Activated CD4-positive, alpha-beta T cell treated with anti-CD3 and anti-CD28 coated beads, Interleukin-2, amount 10 ng/mL, durations not matched to agents 7 days and 5 days (primary cell): Measurements from ENCODE around the gene ENO3. TPM values are rescaled to one million over a fixed set of nuclear protein-coding genes. Genes with fewer than 3 reads are reported as not detected.
A peak's percentile ranks its signal among the peaks of the same experiment; 100 is the strongest.

ENCODE experiments used
- CTCF ChIA-PET: fragments of 350-600 bp; sonication (Branson Sonifier 250); formaldehyde crosslinking; loops from one replicate; lab custom pipeline; 2021; ENCODE audit warnings: antibody characterized with exemption; lab: Charles Lee
- POLR2A ChIA-PET: fragments of 350-600 bp; sonication (Branson Sonifier 250); formaldehyde crosslinking; loops from one replicate; lab custom pipeline; 2021; ENCODE audit warnings: antibody characterized with exemption; lab: Charles Lee
- DNase-seq: peaks from one replicate; pipeline ENCODE4 v3.0.0-alpha.2; 2020
- H3K27ac Mint-ChIP-seq: one replicate; pipeline ENCODE4 v1.8.0; 2021; ENCODE audit warnings: mild to moderate bottlenecking, moderate library complexity, mixed read lengths
- H3K27me3 Mint-ChIP-seq: one replicate; pipeline ENCODE4 v1.8.0; 2021; ENCODE audit warnings: mixed read lengths
- H3K36me3 Mint-ChIP-seq: one replicate; pipeline ENCODE4 v1.8.0; 2021; ENCODE audit warnings: low read depth, mixed read lengths
- H3K4me1 Mint-ChIP-seq: one replicate; pipeline ENCODE4 v1.8.0; 2021; ENCODE audit warnings: mixed read lengths
- H3K4me3 Mint-ChIP-seq: one replicate; pipeline ENCODE4 v1.8.0; 2021; ENCODE audit warnings: mild to moderate bottlenecking, moderate library complexity, mixed read lengths
- H3K9me3 Mint-ChIP-seq: one replicate; pipeline ENCODE4 v1.8.0; 2021; ENCODE audit warnings: mixed read lengths
- total RNA-seq, 2 experiments: library from RNA; stranded (reverse); gene quantifications; one replicate each; pipeline ENCODE4 v1.2.3, GENCODE V29; 2021

ENO3 gene
- total RNA-seq, 2 experiments from 2014 or later: 44.9 to 54.8 TPM

DNA sequence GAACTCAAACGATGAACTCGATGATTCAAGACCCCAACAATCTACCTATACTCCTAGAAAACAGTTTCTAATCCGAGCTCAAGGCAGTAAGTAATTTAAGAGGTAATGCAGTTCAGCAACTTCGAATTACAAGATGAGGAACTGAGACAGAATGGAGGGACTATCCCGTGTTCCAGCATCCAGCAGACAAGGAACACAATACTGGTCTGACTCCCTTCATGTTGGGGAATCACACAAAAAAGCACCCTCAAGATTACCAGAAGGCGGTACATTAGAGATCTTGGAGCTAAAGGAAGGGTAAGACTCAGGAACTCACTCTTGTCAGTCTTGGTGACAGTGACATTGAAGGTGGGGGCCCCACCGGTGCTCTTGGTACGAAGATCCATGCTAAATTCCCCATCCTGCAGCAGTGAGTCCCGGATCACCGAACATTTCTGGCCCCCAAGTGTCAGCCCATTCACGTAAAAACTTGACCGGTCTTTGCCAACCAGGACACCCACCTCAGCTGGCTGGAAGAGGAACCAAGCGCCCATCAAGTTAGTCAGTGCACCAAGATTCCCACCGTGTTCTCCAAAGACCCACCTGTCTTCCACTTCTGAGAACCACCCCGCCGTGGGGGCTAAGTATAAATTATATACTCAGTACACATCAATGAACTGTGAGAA, 4.5 kb upstream of the ENO3 start:
- DNase-seq: no peak
- Mint-ChIP-seq H3K36me3 (peaks cover 58% of the 10 kb centered on the region), H3K9me3 (no peaks in the 10 kb centered on the region), H3K4me3 (peak overlapping the region; percentile 92), H3K27me3 (no peaks in the 10 kb centered on the region), H3K27ac (peak overlapping the region; percentile 99), H3K4me1 (peaks cover 52% of the 10 kb centered on the region)
- POLR2A ChIA-PET: interaction anchor here (1.0 to 6.2 kb wide), 2 partner anchors 15 to 21 kb away, joined by 3 to 44 read pairs; partner anchors contain the start of gene SPAG7
- CTCF ChIA-PET: interaction anchor here (0.6 kb wide), 1 partner anchor 21 kb away, joined by 3 read pairs; the partner anchor contains the start of gene SPAG7

GRCh38 chr17:4947010-4947410, 3.9 kb upstream of the ENO3 start:
- Mint-ChIP-seq H3K4me3 (peak overlapping the region; percentile 92), H3K4me1 (peaks cover 52% of the 10 kb centered on the region), H3K27me3 (no peaks in the 10 kb centered on the region), H3K27ac (peak overlapping the region; percentile 99), H3K36me3 (peaks cover 52% of the 10 kb centered on the region), H3K9me3 (no peaks in the 10 kb centered on the region)
- ChIA-PET CTCF (interaction anchor here (0.6 kb wide), 2 partner anchors 9 to 20 kb away, joined by 3 read pairs; partner anchors contain the start of gene SPAG7), POLR2A (interaction anchor here (1.0 to 6.2 kb wide), 2 partner anchors 15 to 21 kb away, joined by 3 to 44 read pairs; partner anchors contain the start of gene SPAG7)
- no peak for DNase-seq

GRCh38 chr17:4947411-4948165, 3.3 kb upstream of the ENO3 start:
- peak; percentile 78 for DNase-seq
- Mint-ChIP-seq H3K9me3 (no peaks in the 10 kb centered on the region), H3K36me3 (peaks cover 47% of the 10 kb centered on the region), H3K4me1 (peaks cover 47% of the 10 kb centered on the region), H3K27ac (peak overlapping the region; percentile 99), H3K4me3 (peak overlapping the region; percentile 92), H3K27me3 (no peaks in the 10 kb centered on the region)
- POLR2A ChIA-PET: interaction anchor here (1.0 to 6.2 kb wide), 2 partner anchors 14 to 20 kb away, joined by 3 to 44 read pairs; partner anchors contain the start of gene SPAG7
- CTCF ChIA-PET: interaction anchor here (0.6 to 0.8 kb wide), 2 partner anchors 9 to 20 kb away, joined by 3 read pairs; partner anchors contain the start of gene SPAG7

GRCh38 chr17:4948166-4948930, 2.6 kb upstream of the ENO3 start, which contains the start of gene PFN1:
Gene PFN1, minus strand, starts transcription at chr17:4948530. Its CDS starts 136 bp downstream, at chr17:4948394.
- DNase-seq: peak; percentile 94
- Mint-ChIP-seq H3K27ac (peak within 1 kb of the TSS; percentile 99), H3K4me3 (peak within 1 kb of the TSS; percentile 92), H3K36me3 (peaks cover 41% of the 10 kb centered on the region), H3K9me3 (no peaks in the 10 kb centered on the region), H3K4me1 (peaks cover 39% of the 10 kb centered on the region), H3K27me3 (no peaks in the 10 kb centered on the region)
- ChIA-PET CTCF (interaction anchor here (0.8 kb wide), 1 partner anchor 19 kb away, joined by 3 read pairs; the partner anchor contains the start of gene SPAG7), POLR2A (interaction anchor here (1.4 to 6.2 kb wide), 2 partner anchors 8 to 19 kb away, joined by 10 to 44 read pairs; partner anchors contain the start of genes RNF167, SLC25A11 and SPAG7)

- H3K4me1 Mint-ChIP-seq: peaks cover 37% of the 10 kb centered on the region
- ChIA-PET CTCF (no interaction called here), POLR2A (interaction anchor here (1.4 to 6.2 kb wide), 2 partner anchors 9 to 19 kb away, joined by 10 to 44 read pairs; partner anchors contain the start of genes RNF167, SLC25A11 and SPAG7)
- DNase-seq: peak; percentile 80
- H3K9me3 Mint-ChIP-seq: no peaks in the 10 kb centered on the region
- H3K4me3 Mint-ChIP-seq: peak overlapping the region; percentile 92
- H3K27ac Mint-ChIP-seq: peak overlapping the region; percentile 99
- H3K27me3 Mint-ChIP-seq: no peaks in the 10 kb centered on the region
- peaks cover 39% of the 10 kb centered on the region for H3K36me3 Mint-ChIP-seq
Observed at GRCh38 chr17:4948931-4949320, 2.0 kb upstream of the ENO3 start.

GRCh38 chr17:4949321-4950074, 1.4 kb upstream of the ENO3 start:
- Mint-ChIP-seq H3K9me3 (no peaks in the 10 kb centered on the region), H3K4me1 (peaks cover 33% of the 10 kb centered on the region), H3K27ac (peak overlapping the region; percentile 93), H3K27me3 (no peaks in the 10 kb centered on the region), H3K36me3 (peaks cover 33% of the 10 kb centered on the region), H3K4me3 (peak overlapping the region; percentile 92)
- peak; percentile 83 for DNase-seq
- ChIA-PET CTCF (interaction anchor here (1.3 kb wide), 1 partner anchor 18 kb away, joined by 3 read pairs; the partner anchor contains the start of gene SPAG7), POLR2A (interaction anchor here (1.0 to 6.2 kb wide), 3 partner anchors 10 to 18 kb away, joined by 3 to 44 read pairs (median 10); partner anchors contain the start of genes RNF167, SLC25A11 and SPAG7)

DNA sequence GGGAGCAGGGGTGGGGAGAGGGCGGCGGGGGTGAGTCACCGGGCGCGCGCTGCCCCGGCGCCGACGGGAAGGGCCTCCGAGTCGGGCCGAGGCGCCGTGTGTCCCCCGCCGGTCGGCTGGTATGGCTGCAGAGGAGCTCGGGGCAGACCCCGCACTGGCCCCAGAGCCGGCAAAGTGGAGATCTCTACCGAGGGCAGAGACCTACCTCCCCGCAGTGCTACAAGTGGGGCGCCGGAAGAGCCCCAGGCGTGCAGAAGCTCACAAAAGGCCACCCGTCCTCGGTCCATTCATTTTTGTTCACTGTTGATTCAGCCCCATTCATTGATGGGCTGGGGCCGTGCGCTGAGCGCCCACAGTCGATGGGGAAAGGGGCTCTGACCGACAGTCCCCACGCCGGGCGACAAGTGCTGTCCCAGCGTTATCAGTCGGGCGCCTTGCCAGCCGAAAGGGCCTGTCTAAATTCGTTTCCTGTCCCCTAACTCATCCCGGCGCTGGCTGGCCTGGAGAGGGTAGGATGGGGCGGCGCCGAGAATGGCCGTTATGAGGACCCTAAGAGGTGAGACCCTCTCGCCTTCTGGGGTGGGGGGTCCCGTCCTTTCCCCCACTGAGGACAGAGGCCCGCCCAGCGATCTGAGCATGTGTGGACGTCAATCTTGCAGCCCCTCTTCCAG, 709 bp upstream of the ENO3 start:
- Mint-ChIP-seq H3K27ac (peak overlapping the region; percentile 95), H3K4me1 (peaks cover 26% of the 10 kb centered on the region), H3K27me3 (no peaks in the 10 kb centered on the region), H3K9me3 (no peaks in the 10 kb centered on the region), H3K36me3 (peaks cover 26% of the 10 kb centered on the region), H3K4me3 (peak overlapping the region; percentile 78)
- POLR2A ChIA-PET: interaction anchor here (1.0 kb wide), 1 partner anchor 10 kb away, joined by 3 read pairs; the partner anchor contains the start of genes RNF167 and SLC25A11
- no peak for DNase-seq
- CTCF ChIA-PET: interaction anchor here (1.2 to 2.0 kb wide), 4 partner anchors 13 to 41 kb away, joined by 3 to 5 read pairs (median 4); partner anchors contain the start of gene SPAG7

DNA sequence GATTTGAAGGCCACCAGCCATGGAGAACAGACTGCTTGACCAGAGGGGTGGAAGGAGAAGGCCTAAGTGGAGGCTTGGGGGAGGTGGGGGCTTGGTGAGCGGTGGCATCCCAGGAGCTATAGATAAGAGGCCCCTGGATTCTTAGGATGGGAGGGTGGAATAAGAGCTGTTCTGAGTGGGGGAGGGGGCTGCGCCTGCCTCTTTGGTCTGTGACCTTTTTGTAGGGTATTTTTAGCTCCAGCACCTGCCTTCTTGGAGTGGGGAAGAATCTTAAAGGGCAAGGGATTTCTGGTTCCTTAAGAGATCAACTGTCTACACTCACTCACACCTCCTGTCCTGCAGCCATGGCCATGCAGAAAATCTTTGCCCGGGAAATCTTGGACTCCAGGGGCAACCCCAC, 567 bp downstream of the ENO3 start:
- ChIA-PET CTCF (interaction anchor here (1.1 to 2.0 kb wide), 6 partner anchors 12 to 79 kb away, joined by 3 to 6 read pairs (median 4); partner anchors contain the start of gene SPAG7), POLR2A (interaction anchor here (1.2 kb wide), 1 partner anchor 16 kb away, joined by 8 read pairs; the partner anchor contains the start of gene SPAG7)
- DNase-seq: no peak
- Mint-ChIP-seq H3K4me3 (peak overlapping the region; percentile 78), H3K27ac (peak overlapping the region; percentile 95), H3K36me3 (peaks cover 17% of the 10 kb centered on the region), H3K9me3 (no peaks in the 10 kb centered on the region), H3K4me1 (peaks cover 27% of the 10 kb centered on the region), H3K27me3 (no peaks in the 10 kb centered on the region)

DNA sequence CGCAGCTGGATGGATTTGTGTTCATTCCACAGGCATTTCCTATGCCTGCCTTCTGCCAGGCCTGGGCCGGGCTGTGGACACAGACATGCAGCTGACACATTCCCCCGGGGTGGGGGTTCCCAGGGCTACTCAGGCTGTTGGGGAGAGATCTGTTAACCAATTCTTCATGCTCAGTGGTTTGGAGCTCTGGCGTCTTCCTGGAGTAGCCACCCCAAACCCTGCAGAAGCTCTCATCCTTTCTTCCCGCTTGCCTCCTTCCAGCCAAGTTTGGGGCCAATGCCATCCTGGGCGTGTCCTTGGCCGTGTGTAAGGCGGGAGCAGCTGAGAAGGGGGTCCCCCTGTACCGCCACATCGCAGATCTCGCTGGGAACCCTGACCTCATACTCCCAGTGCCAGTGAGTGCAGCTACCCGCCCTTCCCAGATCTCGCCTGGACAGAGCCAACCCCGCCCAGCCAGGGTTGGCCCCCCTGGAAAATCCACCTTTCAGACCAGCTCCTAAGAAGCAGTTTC, 2.6 kb downstream of the ENO3 start:
- H3K4me3 Mint-ChIP-seq: no peak overlapping the region
- no peak overlapping the region for H3K27ac Mint-ChIP-seq
- H3K36me3 Mint-ChIP-seq: peaks cover 11% of the 10 kb centered on the region
- no peak for DNase-seq
- CTCF ChIA-PET: interaction anchor here (0.6 to 1.8 kb wide), 6 partner anchors 8 to 150 kb away, joined by 3 to 7 read pairs (median 4); partner anchors contain the start of gene SPAG7
- POLR2A ChIA-PET: no interaction called here
- no peaks in the 10 kb centered on the region for H3K9me3 Mint-ChIP-seq
- H3K27me3 Mint-ChIP-seq: no peaks in the 10 kb centered on the region
- H3K4me1 Mint-ChIP-seq: peaks cover 30% of the 10 kb centered on the region

DNA sequence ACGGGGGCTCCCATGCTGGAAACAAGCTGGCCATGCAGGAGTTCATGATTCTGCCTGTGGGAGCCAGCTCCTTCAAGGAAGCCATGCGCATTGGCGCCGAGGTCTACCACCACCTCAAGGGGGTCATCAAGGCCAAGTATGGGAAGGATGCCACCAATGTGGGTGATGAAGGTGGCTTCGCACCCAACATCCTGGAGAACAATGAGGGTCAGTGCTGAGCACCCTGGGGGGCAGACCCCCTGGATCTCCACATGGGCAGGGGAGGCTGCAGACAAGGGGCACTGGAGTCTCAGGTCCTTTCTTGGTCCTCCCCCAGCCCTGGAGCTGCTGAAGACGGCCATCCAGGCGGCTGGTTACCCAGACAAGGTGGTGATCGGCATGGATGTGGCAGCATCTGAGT, 4.2 kb downstream of the ENO3 start:
- CTCF ChIA-PET: interaction anchor here (0.6 kb wide), 1 partner anchor 25 kb away, joined by 3 read pairs; no protein-coding TSS in a partner anchor
- H3K27ac Mint-ChIP-seq: no peak overlapping the region
- peaks cover 21% of the 10 kb centered on the region for H3K36me3 Mint-ChIP-seq
- no peak overlapping the region for H3K4me3 Mint-ChIP-seq
- DNase-seq: no peak
- POLR2A ChIA-PET: no interaction called here
- no peaks in the 10 kb centered on the region for H3K9me3 Mint-ChIP-seq
- H3K27me3 Mint-ChIP-seq: no peaks in the 10 kb centered on the region
- peaks cover 30% of the 10 kb centered on the region for H3K4me1 Mint-ChIP-seq
